Liver (tissue), 9 donors: ENCODE measurements around the gene RPTOR. TPM values are rescaled to one million over a fixed set of nuclear protein-coding genes. Genes with fewer than 3 reads are reported as not detected.

Source experiments
- DNase-seq: peaks from one replicate; pipeline ENCODE4 v3.0.0-alpha.2; 2017; ENCODE audit warnings: low spot score
- H3K27ac ChIP-seq, 2 donors: one replicate each; pipeline ENCODE4 v1.7.0; 2013; ENCODE audit warnings: inconsistent platforms in 2 of 2, low read length in 2 of 2, control low read depth in 1 of 2, low read depth in 1 of 2, mild to moderate bottlenecking in 1 of 2
- H3K27me3 ChIP-seq, 4 donors: one replicate each; pipeline versions ENCODE4 v1.6.1 to v1.7.0; 2013; ENCODE audit warnings: low read length in 3 of 4, inconsistent platforms in 1 of 4, mild to moderate bottlenecking in 1 of 4, moderate library complexity in 1 of 4; ENCODE audit not compliant: control insufficient read depth in 4 of 4, insufficient read depth in 4 of 4
- H3K36me3 ChIP-seq, 4 donors: one replicate each; pipeline versions ENCODE4 v1.6.1 to v1.7.0; 2013; ENCODE audit warnings: low read length in 3 of 4, mild to moderate bottlenecking in 3 of 4, low read depth in 1 of 4, moderate library complexity in 1 of 4; ENCODE audit not compliant: control insufficient read depth in 4 of 4, insufficient read depth in 3 of 4
- H3K4me1 ChIP-seq, 4 donors: one replicate each; pipeline versions ENCODE4 v1.6.1 to v1.7.0; 2013; ENCODE audit warnings: low read length in 3 of 4, mild to moderate bottlenecking in 3 of 4, moderate library complexity in 1 of 4; ENCODE audit not compliant: control insufficient read depth in 4 of 4, insufficient read depth in 4 of 4
- H3K4me3 ChIP-seq, 3 donors: one replicate each; pipeline versions ENCODE4 v1.6.1 to v1.7.0; 2013; ENCODE audit warnings: low read length in 3 of 3, control low read depth in 1 of 3, low read depth in 1 of 3, mild to moderate bottlenecking in 1 of 3
- H3K9ac ChIP-seq, 2 donors: one replicate each; pipeline ENCODE4 v1.7.0; 2013; ENCODE audit warnings: low read length in 2 of 2, mild to moderate bottlenecking in 2 of 2, moderate library complexity in 2 of 2, control low read depth in 1 of 2, low read depth in 1 of 2
- H3K9me3 ChIP-seq, 4 donors: one replicate each; pipeline versions ENCODE4 v1.6.1 to v1.7.0; 2013; ENCODE audit warnings: low read length in 3 of 4; ENCODE audit not compliant: control insufficient read depth in 4 of 4
- EGR1 ChIP-seq, 2 donors: IDR thresholded peaks; 2 replicates each; pipeline ENCODE4 v1.6.1; 2016 to 2018; ENCODE audit warnings: antibody characterized with exemption in 2 of 2, low read depth in 2 of 2
- FOXA1 ChIP-seq: IDR thresholded peaks from 2 replicates; pipeline ENCODE4 v1.6.1; 2016; ENCODE audit warnings: antibody characterized with exemption
- GABPA ChIP-seq, 2 donors: IDR thresholded peaks in 1 of 2; conservative IDR thresholded peaks in 1 of 2; 2 replicates each; pipeline ENCODE4 v1.6.1; 2016; ENCODE audit warnings: antibody characterized with exemption in 2 of 2, mild to moderate bottlenecking in 1 of 2, moderate library complexity in 1 of 2
- HNF4A ChIP-seq, 2 donors: conservative IDR thresholded peaks; 2 replicates each; pipeline ENCODE4 v1.6.1; 2016; ENCODE audit warnings: antibody characterized with exemption in 2 of 2, mild to moderate bottlenecking in 2 of 2
- HNF4G ChIP-seq: IDR thresholded peaks from 2 replicates; pipeline ENCODE4 v1.6.1; 2016; ENCODE audit warnings: antibody characterized with exemption
- JUND ChIP-seq, 2 donors: IDR thresholded peaks; 2 replicates each; pipeline ENCODE4 v1.6.1; 2016; ENCODE audit warnings: antibody characterized with exemption in 2 of 2
- NR2F2 ChIP-seq: IDR thresholded peaks from 2 replicates; pipeline ENCODE4 v1.6.1; 2016; ENCODE audit warnings: antibody characterized with exemption
- RAD21 ChIP-seq, 2 donors: IDR thresholded peaks; 2 replicates each; pipeline ENCODE4 v1.6.1; 2016; ENCODE audit warnings: antibody characterized with exemption in 2 of 2, mild to moderate bottlenecking in 2 of 2
- RXRA ChIP-seq, 2 donors: IDR thresholded peaks; 2 replicates each; pipeline ENCODE4 v1.6.1; 2017 to 2018; ENCODE audit warnings: antibody characterized with exemption in 2 of 2, mild to moderate bottlenecking in 1 of 2
- SP1 ChIP-seq: IDR thresholded peaks from 2 replicates; pipeline ENCODE4 v1.6.1; 2018; ENCODE audit warnings: antibody characterized with exemption, mild to moderate bottlenecking
- YY1 ChIP-seq: IDR thresholded peaks from 2 replicates; pipeline ENCODE4 v1.6.1; 2016; ENCODE audit warnings: antibody characterized with exemption, mild to moderate bottlenecking
- WGBS: extraction: QIAGEN DNeasy Blood & Tissue Kit; methylation state at CpG from one replicate; pipeline ENCODE4 v1.1.7; 2013; 5-methylcytosine and 5-hydroxymethylcytosine counted together
- polyA plus RNA-seq, 2 donors: library from polyadenylated mRNA; stranded (reverse) in 1 of 2; unstranded in 1 of 2; fragments of 200-250 nt in 1 of 2; fragments of >200 nt in 1 of 2; fragmentation: Nextera tagmentation in 1 of 2; extraction: Ambion mirVana in 1 of 2; gene quantifications; one replicate each; pipeline versions ENCODE4 v1.2.1 to v1.2.3, GENCODE V29; 2013 to 2015
- total RNA-seq, 2 donors: library from RNA; depleted of rRNA; stranded (reverse); fragments of >200 nt; gene quantifications; one replicate each; pipeline ENCODE4 v1.2.3, GENCODE V29; 2014
- TF ChIP-seq, protein P1 (sequence below): IDR thresholded peaks from 2 replicates; pipeline ENCODE4 v1.6.1; 2016; ENCODE audit warnings: antibody characterized with exemption
- TF ChIP-seq, protein P2 (sequence below): fragments of 150-350 bp; IDR thresholded peaks from 2 replicates; pipeline ENCODE4 v1.5.1; 2017; ENCODE audit warnings: improper control_type of control experiment, low read depth, low read length; ENCODE audit not compliant: missing input control
- TF ChIP-seq, protein P3 (sequence below): IDR thresholded peaks from 2 replicates; pipeline ENCODE4 v1.6.1; 2016; ENCODE audit warnings: antibody characterized with exemption
- TF ChIP-seq, protein P4 (sequence below): IDR thresholded peaks from 2 replicates; pipeline ENCODE4 v1.6.1; 2016; ENCODE audit warnings: antibody characterized with exemption
- donor health status: healthy.
- donor health status: healthy.
- donor health status: healthy.
- donor health status: healthy.
- donor health status: healthy.

RPTOR gene
- total and polyA plus RNA-seq, 4 donors, result 4.8 to 25.4 (median 11.6) TPM

DNA sequence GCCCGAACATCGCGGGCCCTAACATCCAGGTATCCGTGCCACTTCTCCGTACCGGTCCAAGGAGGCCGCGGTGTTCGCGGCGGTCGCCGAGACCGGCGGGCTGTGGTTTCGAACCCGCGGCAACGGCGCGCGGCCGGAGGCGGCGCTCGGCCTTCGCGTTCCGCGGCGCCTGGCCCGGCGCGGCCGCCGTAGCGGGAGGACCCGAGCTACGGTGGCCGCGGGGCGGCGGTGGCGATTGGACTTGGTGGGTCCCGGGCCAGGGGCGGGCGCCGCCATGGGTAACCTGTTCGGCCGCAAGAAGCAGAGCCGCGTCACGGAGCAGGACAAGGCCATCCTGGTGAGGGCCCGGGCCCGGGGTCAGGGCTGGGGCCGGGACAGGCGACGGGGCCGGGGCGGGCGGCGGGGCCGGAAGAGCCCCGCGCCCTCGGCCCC, 447.0 kb downstream of the RPTOR start, which contains the start of gene CHMP6:
Gene CHMP6, plus strand, starts transcription at position 197 of the 432 bp plus-strand sequence. Its CDS starts 78 bp downstream, at position 275.
- Histone ChIP-seq H3K9ac (peak within 1 kb of the TSS; percentile 71 to 78), H3K36me3 (peaks cover under 1 to 12% (median 8%) of the 10 kb centered on the region in 4 donors), H3K27ac (no peak within 1 kb of the TSS), H3K27me3 (no peaks in the 10 kb centered on the region), H3K4me3 (peak within 1 kb of the TSS; percentile 70 to 97 (median 86)), H3K9me3 (no peaks in the 10 kb centered on the region), H3K4me1 (peaks cover 10 to 32% (median 23%) of the 10 kb centered on the region in 4 donors)
- WGBS, result under 1% methylated on average over 66 of the region's 66 CpGs
- TF ChIP-seq SP1 (no peak), FOXA1 (no peak)
- TF ChIP-seq, protein P1, sequence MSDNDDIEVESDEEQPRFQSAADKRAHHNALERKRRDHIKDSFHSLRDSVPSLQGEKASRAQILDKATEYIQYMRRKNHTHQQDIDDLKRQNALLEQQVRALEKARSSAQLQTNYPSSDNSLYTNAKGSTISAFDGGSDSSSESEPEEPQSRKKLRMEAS, result no peak
- TF ChIP-seq, protein P2, sequence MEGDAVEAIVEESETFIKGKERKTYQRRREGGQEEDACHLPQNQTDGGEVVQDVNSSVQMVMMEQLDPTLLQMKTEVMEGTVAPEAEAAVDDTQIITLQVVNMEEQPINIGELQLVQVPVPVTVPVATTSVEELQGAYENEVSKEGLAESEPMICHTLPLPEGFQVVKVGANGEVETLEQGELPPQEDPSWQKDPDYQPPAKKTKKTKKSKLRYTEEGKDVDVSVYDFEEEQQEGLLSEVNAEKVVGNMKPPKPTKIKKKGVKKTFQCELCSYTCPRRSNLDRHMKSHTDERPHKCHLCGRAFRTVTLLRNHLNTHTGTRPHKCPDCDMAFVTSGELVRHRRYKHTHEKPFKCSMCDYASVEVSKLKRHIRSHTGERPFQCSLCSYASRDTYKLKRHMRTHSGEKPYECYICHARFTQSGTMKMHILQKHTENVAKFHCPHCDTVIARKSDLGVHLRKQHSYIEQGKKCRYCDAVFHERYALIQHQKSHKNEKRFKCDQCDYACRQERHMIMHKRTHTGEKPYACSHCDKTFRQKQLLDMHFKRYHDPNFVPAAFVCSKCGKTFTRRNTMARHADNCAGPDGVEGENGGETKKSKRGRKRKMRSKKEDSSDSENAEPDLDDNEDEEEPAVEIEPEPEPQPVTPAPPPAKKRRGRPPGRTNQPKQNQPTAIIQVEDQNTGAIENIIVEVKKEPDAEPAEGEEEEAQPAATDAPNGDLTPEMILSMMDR, result peak; percentile 19
- DNase-seq, result peak; percentile 72

DNA sequence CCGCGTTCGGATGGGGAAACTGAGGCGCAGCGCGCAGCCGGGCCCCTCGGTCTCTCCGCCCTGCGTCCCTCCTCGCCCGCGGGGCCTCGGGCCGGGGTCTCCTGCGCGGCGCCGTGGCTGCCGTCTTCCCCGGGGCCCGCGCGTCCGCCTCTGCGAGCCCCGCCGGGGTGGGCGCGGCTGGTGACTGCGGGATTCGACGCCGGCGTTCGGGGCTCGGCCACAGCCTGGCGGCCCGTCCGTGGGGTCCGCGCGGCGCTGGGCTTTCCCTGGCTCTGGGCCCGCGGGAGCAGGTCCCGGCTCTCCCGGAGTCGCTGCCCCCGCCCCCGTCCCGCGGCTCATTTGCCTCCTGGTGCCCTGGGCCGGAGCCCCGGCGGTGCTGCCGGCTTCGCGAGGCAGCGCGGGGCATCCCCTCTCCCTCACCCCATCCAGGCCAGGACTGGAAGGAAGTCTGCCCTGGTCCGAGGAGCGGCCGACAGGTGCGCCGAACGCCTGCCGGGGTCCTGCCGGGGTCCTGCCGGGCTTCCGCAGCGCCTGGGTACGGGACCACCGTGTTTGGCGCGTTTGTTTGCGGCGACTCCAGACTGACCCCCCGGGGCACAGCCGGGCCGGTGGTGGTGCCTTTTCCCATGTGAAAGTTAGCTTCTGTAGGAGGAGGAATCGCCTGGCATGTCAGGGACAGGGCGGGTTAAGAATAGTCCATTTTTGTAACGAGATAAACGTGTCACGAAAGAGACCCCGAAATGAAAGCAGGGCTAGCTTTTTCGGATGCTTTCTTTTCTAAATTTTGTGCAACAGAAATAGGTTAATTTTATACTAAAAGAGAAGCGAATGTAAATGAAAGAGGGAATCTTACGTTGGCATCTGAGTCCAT, 447.7 kb downstream of the RPTOR start:
- H3K9me3 ChIP-seq, result no peaks in the 10 kb centered on the region
- peak overlapping the region; percentile 70 to 97 (median 86) for H3K4me3 ChIP-seq
- no peak for TF ChIP-seq EGR1 (IDR thresholded peaks at IDR 0.05; ENCODE audit: low read depth in 2 of 2)
- no peak for TF ChIP-seq YY1
- TF ChIP-seq, protein P3, sequence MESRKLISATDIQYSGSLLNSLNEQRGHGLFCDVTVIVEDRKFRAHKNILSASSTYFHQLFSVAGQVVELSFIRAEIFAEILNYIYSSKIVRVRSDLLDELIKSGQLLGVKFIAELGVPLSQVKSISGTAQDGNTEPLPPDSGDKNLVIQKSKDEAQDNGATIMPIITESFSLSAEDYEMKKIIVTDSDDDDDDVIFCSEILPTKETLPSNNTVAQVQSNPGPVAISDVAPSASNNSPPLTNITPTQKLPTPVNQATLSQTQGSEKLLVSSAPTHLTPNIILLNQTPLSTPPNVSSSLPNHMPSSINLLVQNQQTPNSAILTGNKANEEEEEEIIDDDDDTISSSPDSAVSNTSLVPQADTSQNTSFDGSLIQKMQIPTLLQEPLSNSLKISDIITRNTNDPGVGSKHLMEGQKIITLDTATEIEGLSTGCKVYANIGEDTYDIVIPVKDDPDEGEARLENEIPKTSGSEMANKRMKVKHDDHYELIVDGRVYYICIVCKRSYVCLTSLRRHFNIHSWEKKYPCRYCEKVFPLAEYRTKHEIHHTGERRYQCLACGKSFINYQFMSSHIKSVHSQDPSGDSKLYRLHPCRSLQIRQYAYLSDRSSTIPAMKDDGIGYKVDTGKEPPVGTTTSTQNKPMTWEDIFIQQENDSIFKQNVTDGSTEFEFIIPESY, result no peak
- no peak for TF ChIP-seq RXRA (IDR thresholded peaks at IDR 0.05)
- TF ChIP-seq JUND (IDR thresholded peaks at IDR 0.05), result no peak
- TF ChIP-seq SP1, result no peak
- TF ChIP-seq, protein P2, result no peak
- no peak for TF ChIP-seq GABPA (IDR thresholded peaks at IDR 0.05 in 1 of 2, conservative IDR thresholded peaks at IDR 0.05 in 1 of 2)
- no peak for TF ChIP-seq HNF4A (conservative IDR thresholded peaks at IDR 0.05)
- TF ChIP-seq, protein P4, sequence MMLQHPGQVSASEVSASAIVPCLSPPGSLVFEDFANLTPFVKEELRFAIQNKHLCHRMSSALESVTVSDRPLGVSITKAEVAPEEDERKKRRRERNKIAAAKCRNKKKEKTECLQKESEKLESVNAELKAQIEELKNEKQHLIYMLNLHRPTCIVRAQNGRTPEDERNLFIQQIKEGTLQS, result no peak
- no peak for TF ChIP-seq NR2F2
- TF ChIP-seq HNF4G, result no peak
- TF ChIP-seq, protein P1, result no peak
- TF ChIP-seq RAD21 (IDR thresholded peaks at IDR 0.05), result no peak
- DNase-seq, result no peak
- H3K27me3 ChIP-seq, result no peaks in the 10 kb centered on the region
- peaks cover 2 to 19% (median 13%) of the 10 kb centered on the region in 4 donors for H3K36me3 ChIP-seq
- H3K27ac ChIP-seq, result no peak overlapping the region
- H3K4me1 ChIP-seq, result peaks cover 10 to 32% (median 23%) of the 10 kb centered on the region in 4 donors
- WGBS, result 3% methylated on average over 90 of the region's 90 CpGs
- peak overlapping the region; percentile 11 to 71 for H3K9ac ChIP-seq
